SIG-M5 treated with dmso at 0.1 percent for 504 hours (cell line): ENCODE data around the gene TIGIT.

ENCODE experiments used
- DNase-seq: peaks from one replicate; lab custom pipeline; 2025; ENCODE audit not compliant: unreplicated experiment; lab: John Stamatoyannopoulos, UW

Gene TIGIT

DNA sequence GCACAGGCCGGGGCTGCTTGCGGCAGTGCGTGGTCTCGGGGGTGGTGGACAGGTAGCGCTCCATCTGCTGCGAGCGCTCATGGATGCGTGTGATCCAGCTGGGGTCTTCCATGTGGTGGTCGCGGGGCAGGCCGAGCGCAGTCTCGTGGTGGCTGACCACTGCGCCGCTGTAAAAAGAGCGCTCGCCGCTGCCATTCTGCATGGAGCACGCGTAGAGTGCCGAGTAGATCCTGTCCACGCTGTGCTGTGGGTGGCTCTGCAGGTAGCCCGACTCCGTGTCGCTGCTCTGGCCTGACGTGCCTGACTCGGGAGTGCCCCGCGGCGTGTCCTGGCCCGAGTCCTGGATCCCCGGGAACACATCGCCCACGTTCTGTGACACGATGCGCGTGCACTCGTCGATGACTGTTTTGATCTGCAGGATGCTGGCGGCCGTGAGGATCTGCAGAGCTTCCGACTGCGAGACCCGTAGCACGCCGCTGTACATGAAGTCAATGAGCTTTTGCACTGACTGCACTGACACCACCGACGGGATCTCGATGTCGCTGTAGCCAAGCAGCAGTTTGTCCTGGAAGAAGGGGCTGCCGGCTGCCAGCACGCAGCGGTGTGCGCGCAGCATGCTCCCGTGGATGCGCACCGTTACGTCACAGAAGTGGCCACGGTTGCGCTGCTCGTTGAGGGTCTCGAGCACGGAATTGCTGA is 57.4 kb downstream of the TIGIT start:
- DNase-seq: no peak

GRCh38 chr3:114351822-114352145 is 58.0 kb downstream of the TIGIT start:
- DNase-seq: no peak

DNA sequence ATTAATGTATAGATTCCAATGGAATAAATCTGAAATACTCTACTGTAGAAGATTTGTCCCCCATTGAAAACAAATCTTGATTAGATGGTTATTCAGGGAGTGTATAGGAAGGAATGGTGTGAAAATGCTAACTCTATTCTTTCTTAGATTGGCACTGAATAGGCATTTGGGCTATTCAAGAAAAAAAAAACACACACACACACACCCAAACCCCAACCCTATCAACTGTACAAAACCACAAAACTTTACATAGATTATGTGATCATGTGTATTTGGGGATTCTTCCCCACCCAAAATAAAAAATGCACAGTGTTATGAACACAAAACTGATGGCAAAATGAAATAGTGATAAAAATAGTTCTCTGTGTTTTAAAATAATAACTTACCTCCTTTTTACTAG is 61.8 kb downstream of the TIGIT start:
- DNase-seq: no peak

- DNase-seq: no peak
These were observed 62.2 kb downstream of the TIGIT start for GRCh38 chr3:114356066-114356465.

DNA sequence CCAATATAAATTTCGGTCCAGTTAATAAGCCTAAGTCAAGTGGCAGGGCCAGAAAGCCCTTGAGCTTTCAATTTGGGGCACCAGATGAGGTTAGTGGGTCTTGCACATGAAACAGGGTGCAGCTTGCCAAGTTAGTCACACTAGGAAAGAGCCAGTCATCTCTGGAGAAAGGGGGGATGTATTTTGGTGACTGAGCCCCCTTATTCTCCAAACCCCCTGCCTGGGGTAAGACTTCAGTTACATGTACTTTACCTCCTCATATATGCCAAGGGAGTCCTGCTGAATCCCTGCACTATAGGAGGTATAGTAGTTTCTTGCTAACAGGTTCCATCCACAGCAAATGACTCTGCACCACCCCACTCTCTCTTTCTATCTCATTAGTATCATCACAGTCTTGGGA is 62.7 kb downstream of the TIGIT start:
- DNase-seq: no peak
